IMR-90 (cell line): Measurements from ENCODE around the gene PTPRC. TPM values are rescaled to one million over a fixed set of nuclear protein-coding genes. Genes with fewer than 3 reads are reported as not detected.

Source experiments
- ATAC-seq: fragments of 200-7000 bp; cut with Tn5 transposase; 2 replicates; pipeline ENCODE4 v1.9.1; 2020; ENCODE audit warnings: low read depth, mild to moderate bottlenecking, moderate library complexity
- BruUV-seq: library from RNA; stranded (reverse); fragments of 400-500 nt; replicated peaks from 2 replicates; lab custom pipeline; 2021; lab: Mats Ljungman, UMichigan
- CTCF ChIA-PET: fragments of 300-600 bp; formaldehyde crosslinking; extraction: SDS; loops from one replicate; lab custom pipeline; 2021; ENCODE audit warnings: antibody characterized with exemption; lab: Yijun Ruan, JAX
- POLR2A ChIA-PET: fragments of 300-600 bp; sonication (Branson Sonifier 250); formaldehyde crosslinking; loops from one replicate; lab custom pipeline; 2022; ENCODE audit warnings: antibody characterized with exemption; ENCODE audit not compliant: unreplicated experiment; lab: Charles Lee
- DNase-seq: peaks from one replicate; pipeline ENCODE4 v3.0.0; 2013
- H2AFZ ChIP-seq: replicated peaks from 2 replicates; pipeline ENCODE3; 2013; ENCODE audit warnings: low read length, mild to moderate bottlenecking; ENCODE audit not compliant: poor library complexity
- H2AK5ac ChIP-seq: 2 replicates; pipeline ENCODE4 v1.6.1; 2013; ENCODE audit warnings: low read depth, low read length, inconsistent platforms
- H2AK9ac ChIP-seq: replicated peaks from 2 replicates; pipeline ENCODE3; 2013; ENCODE audit warnings: mild to moderate bottlenecking, low read depth, low read length, moderate library complexity; ENCODE audit not compliant: poor library complexity
- H2BK120ac ChIP-seq: 2 replicates; pipeline ENCODE4 v1.6.1; 2013; ENCODE audit warnings: low read depth, low read length, inconsistent platforms
- H2BK15ac ChIP-seq: 3 replicates; pipeline ENCODE4 v1.6.1; 2013; ENCODE audit warnings: low read depth, low read length, inconsistent platforms
- H2BK20ac ChIP-seq: 2 replicates; pipeline ENCODE4 v1.6.1; 2013; ENCODE audit warnings: low read depth, mild to moderate bottlenecking, inconsistent platforms, low read length, moderate library complexity
- H2BK5ac ChIP-seq: 2 replicates; pipeline ENCODE4 v1.6.1; 2013; ENCODE audit warnings: mild to moderate bottlenecking, low read depth, low read length, inconsistent platforms; ENCODE audit not compliant: poor library complexity, severe bottlenecking
- H3K14ac ChIP-seq: replicated peaks from 2 replicates; pipeline ENCODE4 v1.6.1; 2013; ENCODE audit warnings: low read depth, low read length, inconsistent platforms
- H3K18ac ChIP-seq: 2 replicates; pipeline ENCODE4 v1.6.1; 2013; ENCODE audit warnings: low read depth, low read length, control low read depth
- H3K23ac ChIP-seq: 2 replicates; pipeline ENCODE4 v1.6.1; 2013; ENCODE audit warnings: low read depth, low read length, inconsistent platforms
- H3K27ac ChIP-seq: 2 replicates; pipeline ENCODE4 v1.5.1; 2013; ENCODE audit warnings: mild to moderate bottlenecking, control low read depth, low read length; ENCODE audit not compliant: insufficient read depth
- H3K27me3 ChIP-seq: 2 replicates; pipeline ENCODE4 v1.6.1; 2013; ENCODE audit warnings: low read length; ENCODE audit not compliant: control insufficient read depth, insufficient read depth
- H3K36me3 ChIP-seq: 2 replicates; pipeline ENCODE4 v1.6.1; 2013; ENCODE audit warnings: low read length, mixed read lengths; ENCODE audit not compliant: control insufficient read depth, insufficient read depth
- H3K4ac ChIP-seq: 2 replicates; pipeline ENCODE4 v1.6.1; 2013; ENCODE audit warnings: low read depth, low read length, inconsistent platforms
- H3K4me1 ChIP-seq: 2 replicates; pipeline ENCODE4 v1.6.1; 2013; ENCODE audit warnings: low read length, mixed read lengths; ENCODE audit not compliant: control insufficient read depth, insufficient read depth
- H3K4me2 ChIP-seq: 2 replicates; pipeline ENCODE4 v1.6.1; 2013; ENCODE audit warnings: low read depth, mild to moderate bottlenecking, control low read depth, low read length, moderate library complexity
- H3K4me3 ChIP-seq: 2 replicates; pipeline ENCODE4 v1.5.1; 2013; ENCODE audit warnings: low read depth, mild to moderate bottlenecking, control low read depth, low read length, moderate library complexity; ENCODE audit not compliant: insufficient read depth
- H3K56ac ChIP-seq: 2 replicates; pipeline ENCODE4 v1.6.1; 2013; ENCODE audit warnings: low read length, inconsistent platforms; ENCODE audit not compliant: insufficient read depth; ENCODE audit errors: extremely low read depth
- H3K79me1 ChIP-seq, 2 experiments: 2 replicates each; pipeline ENCODE4 v1.6.1; 2013; ENCODE audit warnings: low read length in 2 of 2, inconsistent platforms in 1 of 2, low read depth in 1 of 2
- H3K9ac ChIP-seq: 2 replicates; pipeline ENCODE4 v1.6.1; 2013; ENCODE audit warnings: low read depth, low read length, control low read depth
- H3K9me1 ChIP-seq: 2 replicates; pipeline ENCODE4 v1.6.1; 2013; ENCODE audit warnings: low read length, inconsistent platforms; ENCODE audit not compliant: insufficient read depth
- H3K9me3 ChIP-seq: 2 replicates; pipeline ENCODE4 v1.6.1; 2013; ENCODE audit warnings: low read length; ENCODE audit not compliant: control insufficient read depth, insufficient read depth
- H4K20me1 ChIP-seq: 2 replicates; pipeline ENCODE4 v1.6.1; 2013; ENCODE audit warnings: low read length, inconsistent platforms; ENCODE audit not compliant: insufficient read depth
- H4K5ac ChIP-seq: 2 replicates; pipeline ENCODE4 v1.6.1; 2013; ENCODE audit warnings: mild to moderate bottlenecking, low read depth, low read length, control low read depth
- H4K8ac ChIP-seq, 2 experiments: 2 replicates each; pipeline ENCODE4 v1.6.1; 2013; ENCODE audit warnings: low read depth in 2 of 2, low read length in 2 of 2, control low read depth in 1 of 2, inconsistent platforms in 1 of 2
- H4K91ac ChIP-seq: 2 replicates; pipeline ENCODE4 v1.6.1; 2013; ENCODE audit warnings: low read depth, low read length, inconsistent platforms; ENCODE audit not compliant: insufficient read depth
- BHLHE40 ChIP-seq: fragments of 150-350 bp; IDR thresholded peaks from 2 replicates; pipeline ENCODE4 v1.6.1; 2016; ENCODE audit warnings: mild to moderate bottlenecking, low read depth, low read length
- CEBPB ChIP-seq: IDR thresholded peaks from 2 replicates; pipeline ENCODE4 v1.6.1; 2012; ENCODE audit warnings: low read depth, low read length, improper control_type of control experiment
- FOS ChIP-seq: fragments of 150-350 bp; IDR thresholded peaks from 2 replicates; pipeline ENCODE4 v1.6.1; 2016; ENCODE audit warnings: low read depth, low read length
- MAZ ChIP-seq: IDR thresholded peaks from 2 replicates; pipeline ENCODE4 v1.6.1; 2012; ENCODE audit warnings: low read depth, mild to moderate bottlenecking, low read length, improper control_type of control experiment, moderate library complexity, borderline replicate concordance
- MXI1 ChIP-seq: IDR thresholded peaks from 2 replicates; pipeline ENCODE4 v1.6.1; 2012; ENCODE audit warnings: low read depth, mild to moderate bottlenecking, low read length, moderate library complexity, borderline replicate concordance
- NFE2L2 ChIP-seq: fragments of 150-350 bp; IDR thresholded peaks from 2 replicates; pipeline ENCODE4 v1.6.1; 2016; ENCODE audit warnings: low read depth, mild to moderate bottlenecking, low read length
- POLR2A ChIP-seq: IDR thresholded peaks from 2 replicates; pipeline ENCODE4 v1.6.1; 2012; ENCODE audit warnings: mild to moderate bottlenecking, low read depth, low read length
- RAD21 ChIP-seq: IDR thresholded peaks from 2 replicates; pipeline ENCODE4 v1.6.1; 2012; ENCODE audit warnings: low read length, improper control_type of control experiment
- RCOR1 ChIP-seq: IDR thresholded peaks from 2 replicates; pipeline ENCODE4 v1.6.1; 2012; ENCODE audit warnings: mild to moderate bottlenecking, low read length, improper control_type of control experiment; ENCODE audit not compliant: insufficient replicate concordance
- RFX5 ChIP-seq: IDR thresholded peaks from 2 replicates; pipeline ENCODE4 v1.8.0; 2012; ENCODE audit warnings: low read depth, mild to moderate bottlenecking, low read length, moderate library complexity
- WGBS, 2 experiments: methylation state at CpG; one replicate each; pipeline versions ENCODE4 v1.1.5 to v1.1.7; 2013; ENCODE audit warnings: missing lambda C conversion rate in 2 of 2; ENCODE audit not compliant: insufficient read length in 1 of 2; ENCODE audit errors: extremely low coverage in 2 of 2; 5-methylcytosine and 5-hydroxymethylcytosine counted together
- dilution Hi-C: fragments of 300-500 bp; cut with HindIII; formaldehyde crosslinking; loops from one replicate; pipeline ENCODE4 v1.14.3; 2018; ENCODE audit warnings: low sequenced_read_pairs; ENCODE audit not compliant: unreplicated experiment
- in situ Hi-C: fragments of 300-500 bp; cut with MboI; formaldehyde crosslinking; loops from 3 replicates; pipeline ENCODE4 v1.14.3; 2019; ENCODE audit warnings: low sequenced_read_pairs, inconsistent platforms, mixed read lengths
- intact Hi-C: fragments of 100-400 bp; cut with micrococcal nuclease; formaldehyde crosslinking; loops from 2 replicates; pipeline ENCODE4 v1.10.0; 2022
- polyA plus RNA-seq, 3 experiments: library from polyadenylated mRNA; depleted of rRNA; stranded (reverse); fragments of >200 nt; gene quantifications; 2 replicates each; pipeline ENCODE4 v1.2.3, GENCODE V29; 2012; ENCODE audit warnings: low replicate concordance in 1 of 3
- total RNA-seq: library from RNA; depleted of rRNA; stranded (reverse); fragments of >200 nt; gene quantifications from 2 replicates; pipeline ENCODE4 v1.2.3, GENCODE V29; 2012
- TF ChIP-seq, protein P1 (sequence below): conservative IDR thresholded peaks from 2 replicates; pipeline ENCODE4 v1.5.1; 2012; ENCODE audit warnings: mild to moderate bottlenecking, low read depth, low read length, improper control_type of control experiment
- TF ChIP-seq, protein P2 (sequence below): fragments of 150-350 bp; IDR thresholded peaks from 2 replicates; pipeline ENCODE4 v1.6.1; 2016; ENCODE audit warnings: low read depth, mild to moderate bottlenecking, low read length, moderate library complexity, borderline replicate concordance
- TF ChIP-seq, protein P3 (sequence below): fragments of 150-350 bp; IDR thresholded peaks from 2 replicates; pipeline ENCODE4 v1.6.1; 2017; ENCODE audit warnings: mild to moderate bottlenecking, antibody characterized with exemption, low read length, low read depth

PTPRC gene
- total and polyA plus RNA-seq, 2 of the 4 experiments (the other 2 are of a cell fraction), result not detected

DNA sequence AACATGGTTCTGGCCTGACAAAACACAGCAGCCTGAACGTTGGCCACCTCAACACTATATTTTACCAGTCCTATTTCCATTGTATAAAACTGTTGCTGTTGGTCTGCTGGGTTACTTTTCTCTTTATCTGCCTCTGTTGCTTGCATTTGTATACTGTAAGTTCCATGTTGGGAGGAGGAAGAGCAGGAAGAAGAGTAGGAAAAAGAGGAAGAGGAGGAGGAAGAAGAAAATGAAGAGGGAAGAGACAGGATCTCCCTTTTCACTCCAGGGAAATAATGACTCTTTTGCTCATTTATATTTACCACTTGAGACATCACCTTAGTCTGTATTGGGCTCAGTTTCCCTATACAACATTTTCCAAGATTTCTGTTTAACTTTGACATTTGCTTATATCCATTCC lies 134.2 kb downstream of the PTPRC start:
- Histone ChIP-seq H3K9me3 (no peaks in the 10 kb centered on the region), H3K9me1 (no peaks in the 10 kb centered on the region; the same call in 1 of the 2 replicates), H2BK5ac (no peak overlapping the region), H3K9ac (no peak overlapping the region), H4K5ac (no peak overlapping the region), H3K79me1 (no peaks in the 10 kb centered on the region), H4K91ac (no peak overlapping the region), H3K4me2 (no peak overlapping the region), H4K20me1 (no peaks in the 10 kb centered on the region), H3K23ac (no peak overlapping the region), H2BK20ac (no peak overlapping the region), H2BK120ac (no peak overlapping the region), H3K4ac (no peak overlapping the region), H3K18ac (no peak overlapping the region), H4K8ac (no peak overlapping the region), H3K27me3 (no peaks in the 10 kb centered on the region), H3K4me1 (peaks cover 10% of the 10 kb centered on the region), H2BK15ac (no peak overlapping the region), H3K36me3 (no peaks in the 10 kb centered on the region), H3K27ac (no peak overlapping the region), H2AFZ (no peak overlapping the region), H2AK9ac (no peak overlapping the region), H3K14ac (no peak overlapping the region), H3K56ac (no peak overlapping the region), H3K4me3 (no peak overlapping the region), H2AK5ac (no peak overlapping the region)
- ATAC-seq (no peak), DNase-seq (no peak)
- dilution Hi-C loops (no loop called here), intact Hi-C loops (loop anchor here (5.0 to 10.0 kb wide), 5 partner anchors 164 to 1742 kb away; no protein-coding TSS in a partner anchor), in situ Hi-C loops (loop anchor here (25.0 kb wide), 2 partner anchors 689 to 1739 kb away; no protein-coding TSS in a partner anchor)
- WGBS, 2 experiments, result no CpG with 5 or more reads among the region's 1 CpG
- TF ChIP-seq RFX5 (no peak), BHLHE40 (no peak), CEBPB (no peak), POLR2A (no peak), MAZ (no peak), RCOR1 (no peak), NFE2L2 (no peak), FOS (no peak), RAD21 (no peak), MXI1 (no peak)
- TF ChIP-seq, protein P1, sequence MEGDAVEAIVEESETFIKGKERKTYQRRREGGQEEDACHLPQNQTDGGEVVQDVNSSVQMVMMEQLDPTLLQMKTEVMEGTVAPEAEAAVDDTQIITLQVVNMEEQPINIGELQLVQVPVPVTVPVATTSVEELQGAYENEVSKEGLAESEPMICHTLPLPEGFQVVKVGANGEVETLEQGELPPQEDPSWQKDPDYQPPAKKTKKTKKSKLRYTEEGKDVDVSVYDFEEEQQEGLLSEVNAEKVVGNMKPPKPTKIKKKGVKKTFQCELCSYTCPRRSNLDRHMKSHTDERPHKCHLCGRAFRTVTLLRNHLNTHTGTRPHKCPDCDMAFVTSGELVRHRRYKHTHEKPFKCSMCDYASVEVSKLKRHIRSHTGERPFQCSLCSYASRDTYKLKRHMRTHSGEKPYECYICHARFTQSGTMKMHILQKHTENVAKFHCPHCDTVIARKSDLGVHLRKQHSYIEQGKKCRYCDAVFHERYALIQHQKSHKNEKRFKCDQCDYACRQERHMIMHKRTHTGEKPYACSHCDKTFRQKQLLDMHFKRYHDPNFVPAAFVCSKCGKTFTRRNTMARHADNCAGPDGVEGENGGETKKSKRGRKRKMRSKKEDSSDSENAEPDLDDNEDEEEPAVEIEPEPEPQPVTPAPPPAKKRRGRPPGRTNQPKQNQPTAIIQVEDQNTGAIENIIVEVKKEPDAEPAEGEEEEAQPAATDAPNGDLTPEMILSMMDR, result no peak
- TF ChIP-seq, protein P2, sequence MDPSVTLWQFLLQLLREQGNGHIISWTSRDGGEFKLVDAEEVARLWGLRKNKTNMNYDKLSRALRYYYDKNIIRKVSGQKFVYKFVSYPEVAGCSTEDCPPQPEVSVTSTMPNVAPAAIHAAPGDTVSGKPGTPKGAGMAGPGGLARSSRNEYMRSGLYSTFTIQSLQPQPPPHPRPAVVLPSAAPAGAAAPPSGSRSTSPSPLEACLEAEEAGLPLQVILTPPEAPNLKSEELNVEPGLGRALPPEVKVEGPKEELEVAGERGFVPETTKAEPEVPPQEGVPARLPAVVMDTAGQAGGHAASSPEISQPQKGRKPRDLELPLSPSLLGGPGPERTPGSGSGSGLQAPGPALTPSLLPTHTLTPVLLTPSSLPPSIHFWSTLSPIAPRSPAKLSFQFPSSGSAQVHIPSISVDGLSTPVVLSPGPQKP, result no peak
- TF ChIP-seq, protein P3, sequence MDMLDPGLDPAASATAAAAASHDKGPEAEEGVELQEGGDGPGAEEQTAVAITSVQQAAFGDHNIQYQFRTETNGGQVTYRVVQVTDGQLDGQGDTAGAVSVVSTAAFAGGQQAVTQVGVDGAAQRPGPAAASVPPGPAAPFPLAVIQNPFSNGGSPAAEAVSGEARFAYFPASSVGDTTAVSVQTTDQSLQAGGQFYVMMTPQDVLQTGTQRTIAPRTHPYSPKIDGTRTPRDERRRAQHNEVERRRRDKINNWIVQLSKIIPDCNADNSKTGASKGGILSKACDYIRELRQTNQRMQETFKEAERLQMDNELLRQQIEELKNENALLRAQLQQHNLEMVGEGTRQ, result no peak
- ChIA-PET POLR2A (no interaction called here), CTCF (interaction anchor here (0.7 kb wide), 1 partner anchor 340 kb away, joined by 3 read pairs; no protein-coding TSS in a partner anchor)
- no TSS peak for BruUV-seq
